ENCODE measurements around the gene COPS2. TPM values are rescaled to one million over a fixed set of nuclear protein-coding genes. Genes with fewer than 3 reads are reported as not detected.

The COPS2 gene
- total RNA-seq, 2 donors from 2014 or later = 47.7 to 69.6 TPM

GRCh38 chr15:49154799-49155109 lies 645 bp downstream of the COPS2 start:
- H3K27me3 ChIP-seq = no peaks in the 10 kb centered on the region
- H3K27ac ChIP-seq = peak overlapping the region; percentile 73
- H3K4me3 ChIP-seq = peak overlapping the region; percentile 96
- DNase-seq = no peak
- no peak for TF ChIP-seq CTCF (IDR thresholded peaks at IDR 0.05)
- H3K4me1 ChIP-seq = peaks cover 7% of the 10 kb centered on the region
- H3K36me3 ChIP-seq = no peaks in the 10 kb centered on the region
- intact Hi-C loops (cut with DNase I) = loop anchor here (10.0 kb wide), 1 partner anchor 110 kb away; the partner anchor contains the start of gene SECISBP2L
- no peaks in the 10 kb centered on the region for H3K9me3 ChIP-seq
- H3K9ac ChIP-seq (ENCODE audit: low read depth in 2 of 2, low read length in 2 of 2) = peak overlapping the region; percentile 94 to 99

DNA sequence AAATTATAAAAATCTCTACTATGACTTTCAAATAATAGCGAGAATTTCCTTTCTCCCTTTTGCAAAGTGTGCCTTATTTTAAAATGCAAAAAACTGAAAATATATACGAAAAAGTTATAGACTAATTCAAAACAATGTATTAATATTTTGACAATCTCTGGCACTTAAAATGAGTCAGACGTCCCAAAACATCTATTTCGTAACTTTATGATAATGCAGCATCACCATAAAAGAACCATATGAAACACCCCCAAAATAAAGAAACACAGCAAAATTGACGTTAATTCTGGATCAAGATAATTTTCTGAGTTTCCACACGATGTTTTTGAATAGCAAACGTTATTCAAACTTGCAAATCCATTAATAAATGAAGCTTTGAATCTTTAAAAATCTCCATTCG lies 1.0 kb downstream of the COPS2 start:
- H3K36me3 ChIP-seq = no peaks in the 10 kb centered on the region
- no peaks in the 10 kb centered on the region for H3K9me3 ChIP-seq
- no peak for DNase-seq
- H3K27me3 ChIP-seq = no peaks in the 10 kb centered on the region
- H3K9ac ChIP-seq (ENCODE audit: low read depth in 2 of 2, low read length in 2 of 2) = peak overlapping the region; percentile 94 to 99
- peak overlapping the region; percentile 96 for H3K4me3 ChIP-seq
- H3K4me1 ChIP-seq = peaks cover 7% of the 10 kb centered on the region
- H3K27ac ChIP-seq = no peak overlapping the region
- no peak for TF ChIP-seq CTCF (IDR thresholded peaks at IDR 0.05)
- intact Hi-C loops (cut with DNase I) = loop anchor here (10.0 kb wide), 1 partner anchor 110 kb away; the partner anchor contains the start of gene SECISBP2L

DNA sequence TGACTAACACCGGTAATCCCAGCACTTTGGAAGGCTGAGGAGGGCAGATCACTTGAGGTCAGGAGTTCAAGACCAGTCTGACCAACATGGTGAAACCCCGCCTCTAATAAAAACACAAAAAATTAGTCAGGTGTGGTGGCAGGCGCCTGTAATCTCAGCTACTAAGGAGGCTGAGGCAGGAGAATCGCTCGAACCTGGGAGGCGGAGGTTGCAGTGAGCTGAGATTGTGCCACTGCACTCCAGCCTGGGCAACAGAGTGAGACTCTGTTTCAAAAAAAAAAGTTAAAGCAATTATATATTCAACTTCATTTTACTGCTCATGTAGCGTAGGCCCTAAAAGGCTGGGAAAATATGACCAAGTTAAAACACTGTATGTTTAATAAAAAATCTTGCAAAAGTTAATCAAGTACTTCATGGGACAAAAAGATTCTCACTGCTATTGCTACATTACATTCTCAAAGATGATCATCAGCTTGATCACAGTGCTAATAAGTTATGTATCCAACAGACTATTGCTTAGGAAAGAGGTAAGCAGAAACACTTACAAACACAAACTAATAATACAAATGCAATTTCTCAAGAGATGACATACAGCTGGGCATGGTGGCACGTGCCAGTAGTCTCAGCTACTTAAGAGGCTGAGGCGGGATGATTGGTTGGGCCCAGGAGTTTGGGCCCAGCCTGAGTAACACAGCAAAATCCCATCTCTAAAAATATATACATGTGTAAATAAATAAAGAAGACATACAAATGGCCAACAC lies 2.7 kb downstream of the COPS2 start:
- no peak overlapping the region for H3K4me3 ChIP-seq
- H3K27me3 ChIP-seq = no peaks in the 10 kb centered on the region
- intact Hi-C loops (cut with DNase I) = loop anchor here (10.0 kb wide), 1 partner anchor 108 kb away; the partner anchor contains the start of gene SECISBP2L
- H3K27ac ChIP-seq = no peak overlapping the region
- H3K9ac ChIP-seq (ENCODE audit: low read depth in 2 of 2, low read length in 2 of 2) = no peak overlapping the region
- no peak for TF ChIP-seq CTCF (IDR thresholded peaks at IDR 0.05)
- DNase-seq = no peak
- peaks cover 7% of the 10 kb centered on the region for H3K4me1 ChIP-seq
- no peaks in the 10 kb centered on the region for H3K36me3 ChIP-seq
- no peaks in the 10 kb centered on the region for H3K9me3 ChIP-seq

- no peak for TF ChIP-seq CTCF (IDR thresholded peaks at IDR 0.05)
Measured at GRCh38 chr15:49151831-49152230, 3.6 kb downstream of the COPS2 start.

GRCh38 chr15:49148727-49149126 lies 6.7 kb downstream of the COPS2 start:
- Histone ChIP-seq H3K27ac (no peak overlapping the region), H3K9me3 (no peaks in the 10 kb centered on the region), H3K9ac (ENCODE audit: low read depth in 2 of 2, low read length in 2 of 2) (no peak overlapping the region), H3K4me1 (peaks cover 1% of the 10 kb centered on the region), H3K36me3 (no peaks in the 10 kb centered on the region), H3K27me3 (no peaks in the 10 kb centered on the region), H3K4me3 (no peak overlapping the region)
- no peak for TF ChIP-seq CTCF (IDR thresholded peaks at IDR 0.05)
- DNase-seq = no peak
- intact Hi-C loops (cut with DNase I) = loop anchor here (10.0 kb wide), 1 partner anchor 284 kb away; no protein-coding TSS in a partner anchor

More at GRCh38 chr15:49151831-49152230, 3.6 kb downstream of the COPS2 start:
- H3K4me1 ChIP-seq = peaks cover 7% of the 10 kb centered on the region
- H3K9ac ChIP-seq (ENCODE audit: low read depth in 2 of 2, low read length in 2 of 2) = no peak overlapping the region
- H3K36me3 ChIP-seq = no peaks in the 10 kb centered on the region
- intact Hi-C loops (cut with DNase I) = loop anchor here (10.0 kb wide), 1 partner anchor 107 kb away; the partner anchor contains the start of gene SECISBP2L
- no peaks in the 10 kb centered on the region for H3K27me3 ChIP-seq
- H3K27ac ChIP-seq = no peak overlapping the region
- H3K9me3 ChIP-seq = no peaks in the 10 kb centered on the region
- no peak overlapping the region for H3K4me3 ChIP-seq
- DNase-seq = no peak
